ENCODE results near the gene MCC.

GRCh38 chr5:113293975-113294310, 194.3 kb downstream of the MCC start:
- TF ChIP-seq CTCF (IDR thresholded peaks at IDR 0.05): no peak
- no peak for TF ChIP-seq POLR2A (IDR thresholded peaks at IDR 0.05)
